HG03442 (cell line): ENCODE data around the gene CMTM3.
A peak's percentile ranks its signal among the peaks of the same experiment; 100 is the strongest.
"Not testable (repeated sequence)": the region's sequence is repeated elsewhere in the genome, so short reads cannot be mapped to it uniquely, and the experiment has no call there.

ENCODE experiments used
- ATAC-seq: cut with Tn5 transposase; IDR thresholded peaks from one replicate; pipeline ENCODE4 v1.9.1; 2021; ENCODE audit warnings: mild to moderate bottlenecking, moderate library complexity; ENCODE audit not compliant: unreplicated experiment

Gene CMTM3

DNA sequence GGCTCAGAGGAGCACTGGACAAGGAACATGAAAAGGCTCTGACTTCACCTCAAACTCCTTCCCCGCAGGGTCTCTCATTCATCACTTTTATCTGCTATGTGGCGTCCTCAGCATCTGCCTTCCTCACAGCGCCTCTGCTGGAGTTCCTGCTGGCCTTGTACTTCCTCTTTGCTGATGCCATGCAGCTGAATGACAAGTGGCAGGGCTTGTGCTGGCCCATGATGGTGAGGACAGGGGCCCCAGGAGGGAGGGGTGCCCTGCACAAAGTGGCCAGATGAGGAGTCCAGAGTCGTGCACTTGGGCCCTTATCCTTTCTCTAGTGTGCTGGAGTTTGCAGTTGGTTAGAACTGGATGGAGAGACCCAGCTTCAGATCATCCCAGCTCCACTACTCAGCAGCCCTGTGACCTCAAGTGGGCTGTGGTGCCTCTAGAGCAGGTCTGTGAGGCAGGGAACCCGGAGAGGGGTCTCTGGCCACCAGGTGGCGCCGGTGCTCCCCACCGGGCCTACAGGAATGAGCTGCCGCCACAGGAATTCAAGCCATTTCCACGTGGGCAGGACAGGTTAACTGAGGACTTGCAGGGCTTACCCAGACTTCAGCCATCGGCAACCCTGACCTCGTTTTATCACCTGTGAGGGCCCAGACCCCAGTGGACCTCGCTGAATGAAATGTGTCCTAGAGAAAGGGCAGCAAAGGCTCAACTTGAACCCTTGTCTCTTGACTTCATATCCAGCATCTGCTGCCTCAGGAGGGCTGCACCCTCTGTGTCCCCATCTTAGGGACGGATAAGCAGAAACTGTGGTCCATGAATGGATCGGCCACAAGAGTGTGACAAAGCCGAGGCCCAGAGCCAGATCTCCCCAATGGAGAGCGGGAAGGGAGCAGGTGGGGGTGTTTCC lies 4.0 kb downstream of the CMTM3 start:
- ATAC-seq = peak; percentile 32

DNA sequence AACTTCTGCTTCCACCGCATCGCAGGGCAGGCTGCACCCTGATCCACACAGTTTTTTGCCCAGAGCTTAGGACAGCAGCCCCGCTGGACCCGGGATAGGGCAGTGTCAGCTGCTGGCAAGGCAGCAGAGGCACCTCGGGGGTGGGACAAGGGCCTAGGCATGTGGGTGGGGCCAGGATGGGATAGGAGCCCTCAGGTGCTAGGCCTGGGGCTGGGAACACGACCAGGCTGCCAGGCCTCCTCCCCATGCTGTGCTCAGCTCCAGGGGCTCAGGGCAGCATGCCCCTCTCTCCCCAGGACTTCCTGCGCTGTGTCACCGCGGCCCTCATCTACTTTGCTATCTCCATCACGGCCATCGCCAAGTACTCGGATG lies 4.6 kb downstream of the CMTM3 start:
- no peak for ATAC-seq

DNA sequence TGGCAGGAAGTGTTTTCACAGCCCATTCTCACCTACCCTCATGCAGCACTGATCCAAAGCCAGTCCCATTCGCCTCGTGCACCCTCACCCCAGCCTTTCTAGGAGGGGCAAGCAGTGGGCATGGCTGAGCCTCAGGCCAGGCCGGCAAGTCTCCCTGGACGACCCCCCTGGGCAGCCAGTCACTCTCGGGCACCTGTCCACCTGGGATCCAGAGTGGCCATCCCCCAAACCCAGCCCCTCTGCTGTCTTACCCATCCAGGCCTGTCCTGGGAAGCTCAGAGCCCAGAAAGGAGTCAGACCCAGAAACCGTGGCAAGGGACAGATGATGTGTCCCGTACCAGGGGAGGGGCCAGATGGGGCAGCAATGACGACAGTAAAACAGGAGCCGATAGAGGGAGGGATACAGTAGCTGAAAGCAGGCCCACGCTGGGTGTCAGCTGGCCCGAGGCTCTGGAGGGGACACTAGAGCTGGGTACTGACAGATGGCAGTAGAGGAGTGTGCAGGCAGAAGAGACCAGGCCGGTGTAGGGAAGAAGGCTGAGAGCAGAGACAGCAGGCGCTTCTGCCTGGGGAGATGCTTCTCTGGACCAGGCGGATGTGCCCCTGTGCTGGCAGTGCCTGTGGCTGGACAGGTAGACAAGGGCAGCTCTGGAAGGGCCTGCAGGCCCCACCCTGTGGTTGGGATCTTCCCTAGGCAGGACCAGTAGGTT lies 5.8 kb downstream of the CMTM3 start:
- no peak for ATAC-seq

DNA sequence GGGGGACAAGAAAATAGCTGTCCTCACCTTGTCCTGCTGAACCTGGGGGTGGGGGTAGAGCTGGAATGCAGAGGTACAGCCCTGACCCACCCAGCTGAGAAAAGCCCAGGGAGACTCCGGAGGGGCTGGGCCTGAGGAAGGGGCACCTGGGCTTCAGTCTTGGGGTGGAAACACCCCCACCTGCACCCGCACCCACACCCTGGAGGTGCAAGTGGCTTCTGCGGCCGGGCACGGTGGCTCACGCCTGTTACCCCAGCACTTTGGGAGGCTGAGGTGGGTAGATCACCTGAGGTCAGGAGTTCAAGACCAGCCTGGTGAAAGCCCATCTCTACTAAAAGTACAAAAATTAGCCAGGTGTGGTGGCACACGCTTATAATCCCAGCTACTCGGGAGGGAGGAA lies 7.4 kb downstream of the CMTM3 start:
- ATAC-seq = not testable (repeated sequence)

DNA sequence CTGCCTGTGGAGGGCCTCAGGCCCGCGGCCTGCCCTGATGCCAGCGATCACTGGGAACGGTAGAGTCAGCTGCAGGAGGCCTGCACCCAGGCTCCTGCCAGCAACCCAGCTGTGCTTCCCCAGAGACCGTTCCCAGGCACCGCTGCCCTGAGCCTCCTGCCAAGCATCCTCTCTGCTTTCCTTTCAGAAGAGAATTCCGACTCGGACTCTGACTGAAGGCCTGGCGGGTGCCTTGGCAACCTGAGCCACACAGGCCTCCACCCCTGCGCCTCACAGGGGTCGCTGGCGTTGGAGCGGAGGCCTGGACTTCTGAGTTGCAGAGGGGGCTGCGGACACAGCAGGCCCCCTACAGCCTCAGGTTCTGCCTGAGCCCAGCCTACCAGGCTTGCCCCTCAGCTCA lies 7.9 kb downstream of the CMTM3 start:
- ATAC-seq = no peak

DNA sequence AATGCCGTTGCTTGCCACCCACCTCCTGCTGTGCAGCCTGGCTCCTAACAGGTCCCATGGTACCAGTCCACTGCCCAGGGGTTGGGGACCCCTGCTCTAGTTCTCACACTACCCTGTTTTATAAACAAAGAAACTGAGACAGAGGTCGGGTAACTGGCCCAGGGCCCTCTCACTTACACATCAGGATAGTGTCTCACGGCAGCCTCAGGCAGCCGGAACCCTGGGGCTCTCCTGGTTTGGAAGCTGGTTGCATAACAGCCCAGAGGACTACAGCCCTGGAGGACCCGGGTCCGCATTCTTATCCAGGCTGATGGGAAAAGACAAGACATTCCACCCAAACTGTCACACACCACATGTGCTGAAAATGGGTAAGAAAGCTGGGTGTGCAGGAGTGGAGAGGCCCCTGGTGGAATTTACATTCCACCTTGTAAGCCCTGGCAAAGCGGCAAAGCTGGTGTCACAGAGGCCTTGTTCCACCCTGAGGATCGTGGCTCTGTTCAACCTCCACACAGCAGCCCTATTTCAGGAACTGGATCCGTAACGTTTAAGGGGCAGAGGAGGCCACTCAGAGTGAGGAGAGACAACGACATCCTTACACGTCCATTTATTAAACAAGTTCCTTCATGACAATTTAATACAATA lies 9.8 kb downstream of the CMTM3 start:
- no peak for ATAC-seq

DNA sequence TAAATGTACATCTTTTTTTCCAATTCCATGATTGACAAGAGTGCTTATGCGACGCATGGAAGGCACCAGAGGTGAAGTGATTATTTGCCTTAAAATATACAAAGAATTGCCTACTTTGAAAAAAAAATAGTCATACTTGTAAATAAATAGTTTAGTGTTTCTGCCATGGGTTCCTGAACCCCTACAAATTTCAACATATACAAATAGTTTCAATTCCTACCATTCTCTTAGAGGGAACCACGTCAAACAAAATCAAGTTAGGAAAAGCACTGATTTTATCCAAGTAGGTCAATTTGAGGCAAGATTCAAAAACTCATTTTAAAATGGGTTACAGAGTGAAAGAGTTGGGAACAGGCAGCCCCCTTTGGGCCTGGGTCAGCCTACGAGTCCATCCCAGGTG lies 11.7 kb downstream of the CMTM3 start:
- ATAC-seq = no peak

DNA sequence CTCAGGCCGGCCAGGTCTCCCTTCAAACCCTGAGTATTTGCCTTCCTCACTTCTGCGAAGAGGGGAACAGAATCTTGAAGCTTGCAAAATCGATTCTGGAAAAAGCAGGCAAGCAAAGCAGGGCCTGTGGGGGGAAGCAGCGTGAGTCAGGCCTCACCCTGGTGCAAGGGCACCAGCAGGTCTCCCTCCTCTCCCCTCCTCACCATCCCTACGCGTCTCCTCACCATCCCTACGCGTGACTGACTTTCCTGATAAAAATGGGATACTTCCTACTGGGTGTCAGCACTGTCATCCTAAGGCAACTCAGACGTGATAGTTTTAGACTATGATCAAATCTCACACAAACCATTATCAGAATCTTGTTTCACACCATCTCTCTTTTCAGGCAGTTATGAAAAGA lies 12.1 kb downstream of the CMTM3 start:
- ATAC-seq = no peak

DNA sequence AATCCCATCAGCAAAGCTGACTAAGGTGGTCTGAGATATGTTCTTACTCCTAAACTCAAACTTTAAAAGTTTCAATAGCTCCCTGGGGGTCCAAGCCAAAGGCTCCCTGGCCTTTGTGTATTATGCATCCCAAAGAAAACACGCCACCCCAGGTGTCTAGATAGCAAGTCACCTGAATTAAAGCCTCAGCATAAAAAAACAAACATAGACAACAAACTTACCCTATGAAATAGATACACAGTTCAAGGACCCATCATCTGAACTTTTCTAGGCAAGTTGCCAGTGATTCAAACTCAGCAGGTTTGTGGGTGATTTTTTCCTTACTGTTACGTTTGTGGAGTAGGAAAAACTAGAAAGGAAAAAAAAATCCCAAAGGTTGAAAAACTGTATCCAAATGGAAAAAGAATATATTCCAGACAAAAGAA lies 12.5 kb downstream of the CMTM3 start:
- no peak for ATAC-seq

DNA sequence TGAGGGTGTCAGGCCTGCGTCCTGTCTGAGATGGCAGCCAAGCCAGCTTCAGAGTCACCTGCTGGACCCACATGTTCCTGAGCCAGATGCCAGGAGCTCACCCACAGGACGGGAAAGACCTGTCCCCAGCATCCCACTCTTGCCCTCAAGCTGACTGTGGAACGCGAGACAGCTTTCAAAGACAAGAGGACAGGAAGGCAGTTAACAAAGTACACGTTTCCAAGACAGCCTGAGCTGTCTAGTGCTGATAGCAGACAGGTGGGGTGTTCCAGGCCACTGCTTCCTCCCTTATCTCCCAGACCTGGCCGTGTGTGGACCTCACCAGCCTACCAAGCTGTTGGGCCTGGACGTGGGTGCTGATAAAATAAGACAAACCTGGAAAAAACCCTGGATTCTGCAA lies 13.2 kb downstream of the CMTM3 start:
- no peak for ATAC-seq

DNA sequence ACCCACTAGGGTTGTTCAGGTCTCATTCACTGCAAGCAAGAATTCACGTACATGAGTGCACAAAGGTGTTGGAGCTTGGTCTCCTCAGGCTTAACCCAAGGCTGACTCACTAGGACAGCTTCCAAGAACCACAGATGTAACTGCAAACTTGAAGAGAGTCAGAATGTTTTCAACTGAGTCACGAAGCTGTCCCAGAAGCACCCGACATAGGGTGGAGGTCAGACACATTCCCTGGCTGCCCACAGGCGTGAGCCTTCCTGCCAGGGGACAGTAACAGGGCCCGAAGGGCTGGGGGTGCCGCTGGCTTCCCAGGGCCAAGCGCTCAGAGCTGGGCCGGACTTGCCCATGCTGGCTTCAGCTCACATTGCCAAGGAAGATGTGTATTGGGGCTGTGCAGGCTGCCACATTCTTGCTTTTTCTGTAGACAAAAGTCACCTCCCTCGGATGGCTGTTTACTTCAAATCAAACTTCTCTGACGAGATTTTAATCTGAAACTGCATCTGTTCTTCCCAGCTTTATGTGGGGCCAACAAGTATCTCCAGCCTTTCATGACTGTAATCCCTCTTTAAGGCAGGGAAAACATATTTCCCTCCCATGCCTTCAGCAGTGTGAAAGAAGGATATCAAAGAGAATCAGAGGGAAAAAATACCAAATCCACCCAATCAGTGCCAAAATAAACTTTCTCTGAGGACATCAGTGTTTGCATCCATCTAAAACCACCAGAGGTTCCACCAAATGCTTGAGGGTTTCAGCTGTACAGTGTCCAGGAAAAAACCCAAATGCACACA lies 14.3 kb downstream of the CMTM3 start:
- no peak for ATAC-seq

DNA sequence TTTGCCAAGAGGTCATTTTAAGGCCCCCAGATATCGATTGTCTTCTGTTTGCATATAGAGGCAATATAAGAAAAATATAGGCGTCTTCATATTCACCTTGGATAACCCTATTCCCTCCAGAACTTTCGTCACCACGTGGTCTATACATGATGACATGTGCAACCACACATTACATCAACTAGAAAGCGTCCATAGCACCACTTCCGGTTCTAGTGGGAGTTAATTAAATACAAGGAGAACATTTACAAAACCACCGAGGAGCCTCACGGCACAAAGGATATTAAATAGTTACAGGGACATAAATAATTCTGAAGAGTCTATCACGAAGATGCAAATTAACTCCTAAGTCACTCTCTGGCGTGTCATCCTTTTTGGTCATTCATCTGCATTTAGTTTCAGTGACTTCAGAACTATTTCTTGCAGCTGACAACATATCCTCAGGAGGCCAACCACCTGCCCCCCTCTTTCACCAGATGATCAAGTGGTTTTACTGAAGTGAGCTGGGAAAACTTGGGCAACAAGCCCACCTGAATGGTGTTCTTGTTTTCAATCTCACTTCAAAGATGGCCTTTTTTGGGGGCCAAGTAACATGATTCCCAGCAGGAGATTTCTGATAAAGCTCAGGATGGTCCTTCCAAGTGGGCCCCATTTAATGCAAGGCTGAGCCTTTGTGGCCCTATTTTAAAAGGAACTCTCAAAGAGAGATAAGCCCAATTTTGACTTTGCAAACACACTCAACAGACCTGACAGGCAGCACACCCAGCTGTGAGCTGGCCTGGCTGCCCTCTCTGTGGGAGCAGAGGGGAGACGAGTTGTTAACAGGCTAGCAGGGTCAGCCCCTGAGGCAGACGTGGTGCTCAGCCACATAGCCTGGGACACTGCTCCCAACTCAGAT lies 15.3 kb downstream of the CMTM3 start:
- no peak for ATAC-seq

DNA sequence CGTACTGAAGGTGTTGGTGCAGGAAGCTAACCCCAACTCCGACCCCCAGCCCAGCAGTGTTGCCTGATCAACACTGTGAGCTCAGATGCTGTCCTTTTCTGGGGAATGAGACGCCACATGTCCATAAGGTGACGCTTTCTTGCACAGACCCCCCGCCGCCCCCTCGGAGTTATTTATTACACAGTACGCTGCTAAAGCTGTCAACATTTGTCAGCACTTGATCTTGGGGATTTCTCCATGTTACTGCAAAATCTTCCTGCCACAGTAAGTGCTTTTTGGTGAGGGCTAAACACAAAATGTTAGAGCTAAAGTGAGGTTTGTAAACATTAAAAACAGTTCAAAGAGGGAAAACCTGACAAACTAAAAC lies 15.9 kb downstream of the CMTM3 start:
- ATAC-seq = no peak

DNA sequence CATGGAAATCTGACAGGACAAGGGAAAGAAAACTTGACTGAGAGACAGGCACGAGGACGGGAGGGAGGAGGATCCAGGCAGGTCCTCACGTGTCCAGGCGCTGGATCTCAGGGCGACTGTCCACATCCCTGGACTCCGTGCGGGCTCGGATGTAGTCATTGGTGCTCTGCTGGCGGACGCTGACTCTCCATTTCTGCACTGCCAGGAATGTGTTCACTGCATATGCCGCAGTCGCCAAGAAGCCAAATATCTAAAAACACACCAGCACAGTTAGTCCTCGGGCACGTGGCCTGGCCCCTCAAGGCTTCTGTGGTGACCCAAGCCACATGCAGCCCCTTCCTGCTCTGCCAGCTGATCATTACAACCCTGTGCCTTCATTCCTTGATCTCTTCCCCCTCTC lies 17.5 kb downstream of the CMTM3 start:
- ATAC-seq = no peak

DNA sequence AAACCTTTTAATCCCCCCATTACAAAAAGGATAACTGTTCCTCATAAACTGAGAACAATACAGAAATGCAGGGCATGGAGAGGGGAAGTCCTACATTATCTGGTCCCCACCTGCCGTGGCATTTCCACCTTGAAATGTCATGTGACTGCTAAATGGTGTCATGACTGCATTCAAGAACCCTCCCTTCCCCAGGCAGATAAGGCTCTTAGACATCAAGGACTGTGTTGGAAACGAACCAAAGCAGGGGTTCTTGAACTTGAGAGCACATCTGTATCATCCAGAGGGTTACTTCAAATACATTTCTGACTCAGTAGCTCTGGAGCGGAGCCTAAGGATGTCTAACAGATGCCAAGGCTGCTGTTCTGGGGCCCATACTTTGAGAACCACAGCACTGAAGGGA lies 18.4 kb downstream of the CMTM3 start:
- ATAC-seq = no peak

DNA sequence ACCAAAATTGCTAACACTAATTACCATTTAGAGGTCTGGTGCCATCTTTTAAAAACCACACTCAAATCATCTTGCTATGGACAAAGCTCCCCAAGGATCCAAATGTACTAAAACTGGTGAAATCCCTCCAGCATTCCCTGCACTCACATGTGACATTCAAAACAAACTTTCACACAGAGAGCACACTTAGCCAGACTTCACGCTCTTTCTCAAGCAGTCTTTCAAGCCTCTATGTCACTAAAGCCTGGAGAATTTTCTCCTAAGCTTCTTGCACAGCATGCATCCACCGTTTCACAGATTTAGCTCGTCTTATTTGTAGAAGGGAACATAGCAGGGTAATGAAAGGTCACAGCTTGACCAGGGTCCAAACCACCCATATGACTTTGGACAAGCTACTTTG lies 19.3 kb downstream of the CMTM3 start:
- no peak for ATAC-seq

DNA sequence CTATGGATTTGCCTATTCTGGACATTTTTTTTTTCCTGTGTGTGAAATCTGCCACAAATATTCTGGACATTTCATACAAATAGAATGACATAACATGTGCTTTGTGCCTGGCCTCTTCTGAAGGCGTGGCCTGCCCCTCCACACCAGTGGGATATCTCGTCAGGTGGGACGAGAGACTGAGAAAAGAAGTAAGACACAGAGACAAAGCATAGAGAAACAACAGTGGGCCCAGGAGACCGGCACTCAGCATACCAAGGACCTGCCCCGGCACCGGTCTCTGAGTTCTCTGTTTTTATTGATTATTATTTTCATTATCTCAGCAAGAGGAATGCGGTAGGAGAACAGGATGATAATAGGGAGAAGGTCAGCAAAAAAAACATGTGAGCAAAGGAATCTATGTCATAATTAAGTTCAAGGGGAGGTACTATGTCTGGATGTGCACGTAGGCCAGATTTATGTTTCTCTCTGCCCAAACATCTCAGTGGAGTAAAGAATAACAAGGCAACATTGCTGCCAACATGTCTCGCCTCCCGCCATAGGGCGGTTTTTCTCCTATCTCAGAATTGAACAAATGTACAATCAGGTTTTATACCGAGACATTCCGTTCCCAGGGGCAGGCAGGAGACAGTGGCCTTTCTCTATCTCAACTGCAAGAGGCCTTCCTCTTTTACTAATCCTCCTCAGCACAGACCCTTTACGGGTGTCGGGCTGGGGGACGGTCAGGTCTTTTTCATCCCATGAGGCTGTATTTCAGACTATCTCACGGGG lies 23.3 kb downstream of the CMTM3 start:
- ATAC-seq = not testable (repeated sequence)

DNA sequence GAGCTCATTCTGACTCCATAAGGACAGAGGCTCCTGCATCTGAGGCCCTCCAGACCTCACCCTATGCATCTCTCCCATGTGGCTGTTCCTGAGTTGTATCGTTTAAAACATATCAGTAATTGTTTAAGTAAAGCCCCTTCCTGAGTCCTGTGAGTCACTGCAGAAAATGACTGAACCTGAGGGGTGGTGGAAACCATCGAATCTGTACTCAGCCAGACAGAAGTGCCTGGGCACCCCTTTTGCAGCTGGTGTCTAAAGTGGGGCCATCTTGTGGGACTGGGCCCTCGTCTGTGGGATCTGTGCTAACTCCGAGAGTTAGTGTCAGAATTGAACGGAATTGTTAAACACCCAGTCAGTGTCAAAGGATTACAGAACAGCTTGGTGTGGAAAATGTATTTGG lies 25.4 kb downstream of the CMTM3 start:
- no peak for ATAC-seq

DNA sequence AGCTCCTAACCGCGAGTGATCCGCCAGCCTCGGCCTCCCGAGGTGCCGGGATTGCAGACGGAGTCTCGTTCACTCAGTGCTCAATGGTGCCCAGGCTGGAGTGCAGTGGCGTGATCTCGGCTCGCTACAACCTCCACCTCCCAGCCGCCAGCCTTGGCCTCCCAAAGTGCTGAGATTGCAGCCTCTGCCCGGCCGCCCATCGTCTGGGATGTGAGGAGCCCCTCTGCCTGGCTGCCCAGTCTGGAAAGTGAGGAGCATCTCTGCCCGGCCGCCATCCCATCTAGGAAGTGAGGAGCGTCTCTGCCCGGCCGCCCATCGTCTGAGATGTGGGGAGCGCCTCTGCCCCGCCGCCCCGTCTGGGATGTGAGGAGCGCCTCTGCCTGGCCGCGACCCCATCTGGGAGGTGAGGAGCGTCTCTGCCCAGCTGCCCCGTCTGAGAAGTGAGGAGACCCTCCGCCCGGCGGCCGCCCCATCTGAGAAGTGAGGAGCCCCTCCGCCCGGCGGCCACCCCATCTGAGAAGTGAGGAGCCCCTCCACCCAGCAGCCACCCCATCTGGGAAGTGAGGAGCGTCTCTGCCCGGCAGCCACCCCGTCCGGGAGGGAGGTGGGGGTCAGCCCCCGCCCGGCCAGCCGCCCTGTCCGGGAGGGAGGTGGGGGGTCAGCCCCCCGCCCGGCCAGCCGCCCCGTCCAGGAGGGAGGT lies 26.2 kb downstream of the CMTM3 start:
- not testable (repeated sequence) for ATAC-seq
